ENCODE measurements around the gene CLIC6.

CLIC6 gene

DNA sequence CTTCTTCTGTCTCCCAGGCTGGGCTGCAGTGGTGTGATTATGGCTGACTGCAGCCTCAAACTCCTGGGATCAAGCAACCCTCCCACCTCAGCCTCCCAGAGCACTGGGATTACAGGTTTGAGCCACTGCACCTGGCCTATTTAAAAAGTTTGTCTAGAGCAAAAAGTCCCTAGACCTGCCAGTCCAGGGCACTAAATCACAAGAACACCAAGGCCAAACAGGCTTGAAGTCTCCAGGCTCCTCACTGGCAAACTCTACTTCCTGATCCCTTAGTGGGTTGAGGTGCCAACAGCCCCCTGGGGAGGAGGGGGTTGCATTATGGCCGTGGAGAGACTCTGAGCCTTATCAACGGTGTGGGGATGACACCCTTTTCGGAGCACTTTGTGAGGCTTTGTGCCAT lies 76.0 kb downstream of the CLIC6 start:
- Histone ChIP-seq H3K27ac (ENCODE audit: extremely low read depth, low read depth, low read length) (no peak overlapping the region), H3K9me3 (ENCODE audit: control insufficient read depth, insufficient read depth, low read depth, low read length) (no peaks in the 10 kb centered on the region), H3K36me3 (ENCODE audit: control insufficient read depth in 2 of 2, insufficient read depth in 1 of 2, low read length in 2 of 2) (no peaks in the 10 kb centered on the region), H3K4me3 (ENCODE audit: low read depth, low read length) (no peak overlapping the region), H3K4me1 (ENCODE audit: control insufficient read depth, insufficient read depth, low read length) (no peaks in the 10 kb centered on the region)
- POLR2A ChIA-PET, result interaction anchor here (1.0 to 1.4 kb wide), 3 partner anchors 101 to 656 kb away, joined by 3 to 45 read pairs (median 5); no protein-coding TSS in a partner anchor
- CTCF ChIA-PET, result interaction anchor here (0.6 to 4.8 kb wide), 37 partner anchors 9 to 1286 kb away, joined by 3 to 40 read pairs (median 7); no protein-coding TSS in a partner anchor
- TF ChIP-seq RBAK (tag by site-specific recombination; IDR thresholded peaks at IDR 0.05), result no peak
- no peak for TF ChIP-seq ZBTB21 (tag by site-specific recombination; IDR thresholded peaks at IDR 0.05)
- TF ChIP-seq ZNF362 (tag by site-specific recombination; IDR thresholded peaks at IDR 0.05), result no peak
- TF ChIP-seq ZNF549 (tag by site-specific recombination; IDR thresholded peaks at IDR 0.05), result no peak
- TF ChIP-seq, protein P1, sequence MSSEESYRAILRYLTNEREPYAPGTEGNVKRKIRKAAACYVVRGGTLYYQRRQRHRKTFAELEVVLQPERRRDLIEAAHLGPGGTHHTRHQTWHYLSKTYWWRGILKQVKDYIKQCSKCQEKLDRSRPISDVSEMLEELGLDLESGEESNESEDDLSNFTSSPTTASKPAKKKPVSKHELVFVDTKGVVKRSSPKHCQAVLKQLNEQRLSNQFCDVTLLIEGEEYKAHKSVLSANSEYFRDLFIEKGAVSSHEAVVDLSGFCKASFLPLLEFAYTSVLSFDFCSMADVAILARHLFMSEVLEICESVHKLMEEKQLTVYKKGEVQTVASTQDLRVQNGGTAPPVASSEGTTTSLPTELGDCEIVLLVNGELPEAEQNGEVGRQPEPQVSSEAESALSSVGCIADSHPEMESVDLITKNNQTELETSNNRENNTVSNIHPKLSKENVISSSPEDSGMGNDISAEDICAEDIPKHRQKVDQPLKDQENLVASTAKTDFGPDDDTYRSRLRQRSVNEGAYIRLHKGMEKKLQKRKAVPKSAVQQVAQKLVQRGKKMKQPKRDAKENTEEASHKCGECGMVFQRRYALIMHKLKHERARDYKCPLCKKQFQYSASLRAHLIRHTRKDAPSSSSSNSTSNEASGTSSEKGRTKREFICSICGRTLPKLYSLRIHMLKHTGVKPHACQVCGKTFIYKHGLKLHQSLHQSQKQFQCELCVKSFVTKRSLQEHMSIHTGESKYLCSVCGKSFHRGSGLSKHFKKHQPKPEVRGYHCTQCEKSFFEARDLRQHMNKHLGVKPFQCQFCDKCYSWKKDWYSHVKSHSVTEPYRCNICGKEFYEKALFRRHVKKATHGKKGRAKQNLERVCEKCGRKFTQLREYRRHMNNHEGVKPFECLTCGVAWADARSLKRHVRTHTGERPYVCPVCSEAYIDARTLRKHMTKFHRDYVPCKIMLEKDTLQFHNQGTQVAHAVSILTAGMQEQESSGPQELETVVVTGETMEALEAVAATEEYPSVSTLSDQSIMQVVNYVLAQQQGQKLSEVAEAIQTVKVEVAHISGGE (tag by site-specific recombination; conservative IDR thresholded peaks at IDR 0.05; ENCODE audit: low read depth), result no peak
- TF ChIP-seq GLI4 (tag by site-specific recombination; IDR thresholded peaks at IDR 0.05), result no peak
- no peak for TF ChIP-seq ZNF747 (tag by site-specific recombination; IDR thresholded peaks at IDR 0.05)
- no peak for TF ChIP-seq ZNF169 (tag by site-specific recombination; IDR thresholded peaks at IDR 0.05)

DNA sequence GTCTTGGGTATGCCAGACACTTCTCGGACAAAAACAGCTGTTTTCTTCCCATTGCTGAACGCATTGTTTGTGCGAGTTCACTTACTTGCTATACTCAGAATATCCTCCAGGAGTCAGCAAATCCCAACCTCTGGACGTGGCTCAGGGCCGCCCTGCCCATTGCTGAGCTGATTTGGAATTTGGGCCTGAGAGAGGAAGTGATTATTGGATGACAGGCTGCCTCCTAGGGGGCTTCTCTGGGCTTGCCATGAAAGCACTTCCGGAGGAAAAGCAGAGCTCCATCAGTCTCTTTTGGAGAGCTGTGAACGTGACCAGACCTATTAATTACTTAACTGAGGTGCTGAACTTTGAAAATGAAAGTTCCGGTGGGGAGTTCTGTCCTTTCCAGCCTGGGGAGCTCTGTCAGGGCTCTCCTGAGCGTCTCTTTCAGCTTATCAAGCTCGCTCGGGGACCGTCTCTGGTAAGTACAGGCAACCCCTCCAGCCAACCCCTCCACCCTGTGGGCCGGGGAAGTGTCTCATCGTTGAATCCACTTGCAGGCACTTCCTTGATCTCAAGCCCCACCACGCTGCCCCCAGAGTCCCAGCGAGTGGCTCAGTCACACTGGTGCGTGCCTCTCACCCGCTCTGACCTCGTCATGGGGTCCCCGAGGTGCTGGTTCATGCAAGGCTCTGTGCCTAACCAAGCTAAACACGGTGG lies 76.9 kb downstream of the CLIC6 start:
- ChIA-PET POLR2A (interaction anchor here (0.7 to 1.5 kb wide), 6 partner anchors 66 to 1094 kb away, joined by 3 to 45 read pairs (median 6); no protein-coding TSS in a partner anchor), CTCF (interaction anchor here (0.5 to 4.8 kb wide), 77 partner anchors 10 to 1359 kb away, joined by 3 to 40 read pairs (median 4); no protein-coding TSS in a partner anchor)
- H3K4me1 ChIP-seq (ENCODE audit: control insufficient read depth, insufficient read depth, low read length), result no peaks in the 10 kb centered on the region
- no peak overlapping the region for H3K27ac ChIP-seq (ENCODE audit: extremely low read depth, low read depth, low read length)
- H3K4me3 ChIP-seq (ENCODE audit: low read depth, low read length), result no peak overlapping the region
- H3K9me3 ChIP-seq (ENCODE audit: control insufficient read depth, insufficient read depth, low read depth, low read length), result no peaks in the 10 kb centered on the region
- no peaks in the 10 kb centered on the region for H3K36me3 ChIP-seq (ENCODE audit: control insufficient read depth in 2 of 2, insufficient read depth in 1 of 2, low read length in 2 of 2)
- no peak for TF ChIP-seq ZNF501 (tag by site-specific recombination; IDR thresholded peaks at IDR 0.05)
- no peak for TF ChIP-seq ZNF558 (tag by site-specific recombination; IDR thresholded peaks at IDR 0.05)
- TF ChIP-seq ZNF146 (tag by site-specific recombination; IDR thresholded peaks at IDR 0.05), result no peak
- no peak for TF ChIP-seq ZNF324 (tag by site-specific recombination; IDR thresholded peaks at IDR 0.05)
- TF ChIP-seq GLIS1 (tag by site-specific recombination; IDR thresholded peaks at IDR 0.05), result peak; percentile 32; the same call in 1 of the 2 replicates
- TF ChIP-seq ZBTB8A (tag by site-specific recombination; IDR thresholded peaks at IDR 0.05), result peak; percentile 18; the same call in 1 of the 2 replicates
- TF ChIP-seq, protein P2, sequence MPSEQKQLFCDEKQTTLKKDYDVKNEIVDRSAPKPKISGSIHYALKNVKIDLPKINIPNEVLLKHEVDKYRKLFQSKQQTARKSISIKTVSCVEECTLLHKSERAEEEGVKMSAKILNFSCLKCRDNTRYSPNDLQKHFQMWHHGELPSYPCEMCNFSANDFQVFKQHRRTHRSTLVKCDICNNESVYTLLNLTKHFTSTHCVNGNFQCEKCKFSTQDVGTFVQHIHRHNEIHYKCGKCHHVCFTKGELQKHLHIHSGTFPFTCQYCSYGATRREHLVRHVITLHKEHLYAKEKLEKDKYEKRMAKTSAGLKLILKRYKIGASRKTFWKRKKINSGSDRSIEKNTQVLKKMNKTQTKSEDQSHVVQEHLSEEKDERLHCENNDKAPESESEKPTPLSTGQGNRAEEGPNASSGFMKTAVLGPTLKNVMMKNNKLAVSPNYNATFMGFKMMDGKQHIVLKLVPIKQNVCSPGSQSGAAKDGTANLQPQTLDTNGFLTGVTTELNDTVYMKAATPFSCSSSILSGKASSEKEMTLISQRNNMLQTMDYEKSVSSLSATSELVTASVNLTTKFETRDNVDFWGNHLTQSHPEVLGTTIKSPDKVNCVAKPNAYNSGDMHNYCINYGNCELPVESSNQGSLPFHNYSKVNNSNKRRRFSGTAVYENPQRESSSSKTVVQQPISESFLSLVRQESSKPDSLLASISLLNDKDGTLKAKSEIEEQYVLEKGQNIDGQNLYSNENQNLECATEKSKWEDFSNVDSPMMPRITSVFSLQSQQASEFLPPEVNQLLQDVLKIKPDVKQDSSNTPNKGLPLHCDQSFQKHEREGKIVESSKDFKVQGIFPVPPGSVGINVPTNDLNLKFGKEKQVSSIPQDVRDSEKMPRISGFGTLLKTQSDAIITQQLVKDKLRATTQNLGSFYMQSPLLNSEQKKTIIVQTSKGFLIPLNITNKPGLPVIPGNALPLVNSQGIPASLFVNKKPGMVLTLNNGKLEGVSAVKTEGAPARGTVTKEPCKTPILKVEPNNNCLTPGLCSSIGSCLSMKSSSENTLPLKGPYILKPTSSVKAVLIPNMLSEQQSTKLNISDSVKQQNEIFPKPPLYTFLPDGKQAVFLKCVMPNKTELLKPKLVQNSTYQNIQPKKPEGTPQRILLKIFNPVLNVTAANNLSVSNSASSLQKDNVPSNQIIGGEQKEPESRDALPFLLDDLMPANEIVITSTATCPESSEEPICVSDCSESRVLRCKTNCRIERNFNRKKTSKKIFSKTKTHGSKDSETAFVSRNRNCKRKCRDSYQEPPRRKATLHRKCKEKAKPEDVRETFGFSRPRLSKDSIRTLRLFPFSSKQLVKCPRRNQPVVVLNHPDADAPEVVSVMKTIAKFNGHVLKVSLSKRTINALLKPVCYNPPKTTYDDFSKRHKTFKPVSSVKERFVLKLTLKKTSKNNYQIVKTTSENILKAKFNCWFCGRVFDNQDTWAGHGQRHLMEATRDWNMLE (tag by site-specific recombination; conservative IDR thresholded peaks at IDR 0.05; ENCODE audit: low read depth), result peak; percentile 69
- TF ChIP-seq ZNF239 (tag by site-specific recombination; IDR thresholded peaks at IDR 0.05), result no peak
- TF ChIP-seq, protein P3, sequence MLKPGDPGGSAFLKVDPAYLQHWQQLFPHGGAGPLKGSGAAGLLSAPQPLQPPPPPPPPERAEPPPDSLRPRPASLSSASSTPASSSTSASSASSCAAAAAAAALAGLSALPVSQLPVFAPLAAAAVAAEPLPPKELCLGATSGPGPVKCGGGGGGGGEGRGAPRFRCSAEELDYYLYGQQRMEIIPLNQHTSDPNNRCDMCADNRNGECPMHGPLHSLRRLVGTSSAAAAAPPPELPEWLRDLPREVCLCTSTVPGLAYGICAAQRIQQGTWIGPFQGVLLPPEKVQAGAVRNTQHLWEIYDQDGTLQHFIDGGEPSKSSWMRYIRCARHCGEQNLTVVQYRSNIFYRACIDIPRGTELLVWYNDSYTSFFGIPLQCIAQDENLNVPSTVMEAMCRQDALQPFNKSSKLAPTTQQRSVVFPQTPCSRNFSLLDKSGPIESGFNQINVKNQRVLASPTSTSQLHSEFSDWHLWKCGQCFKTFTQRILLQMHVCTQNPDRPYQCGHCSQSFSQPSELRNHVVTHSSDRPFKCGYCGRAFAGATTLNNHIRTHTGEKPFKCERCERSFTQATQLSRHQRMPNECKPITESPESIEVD (tag by site-specific recombination; IDR thresholded peaks at IDR 0.05), result no peak
- TF ChIP-seq ZNF121 (tag by site-specific recombination; IDR thresholded peaks at IDR 0.05), result no peak
- TF ChIP-seq, protein P4, sequence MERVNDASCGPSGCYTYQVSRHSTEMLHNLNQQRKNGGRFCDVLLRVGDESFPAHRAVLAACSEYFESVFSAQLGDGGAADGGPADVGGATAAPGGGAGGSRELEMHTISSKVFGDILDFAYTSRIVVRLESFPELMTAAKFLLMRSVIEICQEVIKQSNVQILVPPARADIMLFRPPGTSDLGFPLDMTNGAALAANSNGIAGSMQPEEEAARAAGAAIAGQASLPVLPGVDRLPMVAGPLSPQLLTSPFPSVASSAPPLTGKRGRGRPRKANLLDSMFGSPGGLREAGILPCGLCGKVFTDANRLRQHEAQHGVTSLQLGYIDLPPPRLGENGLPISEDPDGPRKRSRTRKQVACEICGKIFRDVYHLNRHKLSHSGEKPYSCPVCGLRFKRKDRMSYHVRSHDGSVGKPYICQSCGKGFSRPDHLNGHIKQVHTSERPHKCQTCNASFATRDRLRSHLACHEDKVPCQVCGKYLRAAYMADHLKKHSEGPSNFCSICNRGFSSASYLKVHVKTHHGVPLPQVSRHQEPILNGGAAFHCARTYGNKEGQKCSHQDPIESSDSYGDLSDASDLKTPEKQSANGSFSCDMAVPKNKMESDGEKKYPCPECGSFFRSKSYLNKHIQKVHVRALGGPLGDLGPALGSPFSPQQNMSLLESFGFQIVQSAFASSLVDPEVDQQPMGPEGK (tag by site-specific recombination; IDR thresholded peaks at IDR 0.05), result 0 out of 2 replicates have a peak, but pooled peaks have one; percentile 12
- TF ChIP-seq ZNF341 (tag by site-specific recombination; IDR thresholded peaks at IDR 0.05; ENCODE audit: low read depth), result no peak
- TF ChIP-seq ZNF785 (tag by site-specific recombination; IDR thresholded peaks at IDR 0.05), result peak; percentile 71; the same call in 1 of the 2 replicates

Measured in HEK293 (cell line).